Common myeloid progenitor, CD34-positive (primary cell): Measurements from ENCODE around the gene FRMD3.

Source experiments
- CTCF ChIA-PET: fragments of 350-600 bp; sonication (Branson Sonifier 250); formaldehyde crosslinking; loops from one replicate; lab custom pipeline; 2021; ENCODE audit warnings: antibody characterized with exemption; lab: Charles Lee
- POLR2A ChIA-PET: fragments of 350-600 bp; sonication (Branson Sonifier 250); formaldehyde crosslinking; loops from one replicate; lab custom pipeline; 2021; ENCODE audit warnings: antibody characterized with exemption; lab: Charles Lee
- DNase-seq, 3 donors: peaks; one replicate each; pipeline versions ENCODE4 v3.0.0 to v3.0.0-alpha.2; 2013
- H3K27ac ChIP-seq, 2 experiments: 1 replicate in 1 of 2; 2 replicates in 1 of 2; pipeline ENCODE4 v1.7.0; 2013; ENCODE audit warnings: inconsistent platforms in 2 of 2, low read length in 2 of 2, mild to moderate bottlenecking in 2 of 2, low read depth in 1 of 2, moderate library complexity in 1 of 2; ENCODE audit not compliant: severe bottlenecking in 2 of 2, insufficient read depth in 1 of 2, poor library complexity in 1 of 2
- H3K27me3 ChIP-seq, 5 experiments: replicated peaks in 2 of 5; 1 replicate in 3 of 5; 2 replicates in 2 of 5; pipeline versions ENCODE4 v1.6.1 to v1.7.0; 2013; ENCODE audit warnings: low read length in 4 of 5, mild to moderate bottlenecking in 2 of 5, moderate library complexity in 2 of 5, inconsistent platforms in 1 of 5; ENCODE audit not compliant: insufficient read depth in 5 of 5, control insufficient read depth in 4 of 5
- H3K36me3 ChIP-seq, 4 experiments: 1 replicate in 2 of 4; 2 replicates in 2 of 4; pipeline versions ENCODE4 v1.6.1 to v1.7.0; 2013; ENCODE audit warnings: low read length in 3 of 4, control low read depth in 1 of 4, mild to moderate bottlenecking in 1 of 4; ENCODE audit not compliant: control insufficient read depth in 4 of 4, insufficient read depth in 4 of 4
- H3K4me1 ChIP-seq, 4 experiments: 1 replicate in 3 of 4; 2 replicates in 1 of 4; pipeline versions ENCODE4 v1.6.1 to v1.7.1; 2013; ENCODE audit warnings: low read length in 3 of 4, mild to moderate bottlenecking in 3 of 4, control low read depth in 1 of 4, inconsistent platforms in 1 of 4, moderate library complexity in 1 of 4; ENCODE audit not compliant: control insufficient read depth in 4 of 4, insufficient read depth in 4 of 4; ENCODE audit errors: control extremely low read depth in 1 of 4
- H3K4me3 ChIP-seq, 7 experiments: 1 replicate in 4 of 7; 2 replicates in 3 of 7; pipeline versions ENCODE4 v1.5.1 to v1.7.0; 2013; ENCODE audit warnings: mild to moderate bottlenecking in 7 of 7, low read length in 6 of 7, moderate library complexity in 6 of 7, inconsistent platforms in 2 of 7, low read depth in 2 of 7, control low read depth in 1 of 7; ENCODE audit not compliant: insufficient read depth in 4 of 7, control insufficient read depth in 1 of 7; ENCODE audit errors: extremely low read depth in 1 of 7
- H3K9me3 ChIP-seq, 5 experiments: 1 replicate in 4 of 5; 2 replicates in 1 of 5; pipeline versions ENCODE4 v1.6.1 to v1.7.1; 2013; ENCODE audit warnings: low read length in 4 of 5, mild to moderate bottlenecking in 2 of 5, inconsistent platforms in 1 of 5, low read depth in 1 of 5, moderate library complexity in 1 of 5; ENCODE audit not compliant: control insufficient read depth in 4 of 5, insufficient read depth in 2 of 5; ENCODE audit errors: control extremely low read depth in 1 of 5
- WGBS: methylation state at CpG from one replicate; pipeline ENCODE4 v1.1.5; 2013; ENCODE audit not compliant: insufficient coverage; 5-methylcytosine and 5-hydroxymethylcytosine counted together

The FRMD3 gene

GRCh38 chr9:83459830-83460229 is 78.4 kb downstream of the FRMD3 start:
- Histone ChIP-seq H3K27ac (no peak overlapping the region), H3K4me3 (no peak overlapping the region), H3K4me1 (no peaks in the 10 kb centered on the region), H3K36me3 (no peaks in the 10 kb centered on the region), H3K27me3 (no peaks in the 10 kb centered on the region), H3K9me3 (peaks cover 0 to 4% (median 0%) of the 10 kb centered on the region in 5 experiments)
- ChIA-PET POLR2A (no interaction called here), CTCF (no interaction called here)
- WGBS: 95% methylated on average over 3 of the region's 4 CpGs
- DNase-seq: no peak

- no peaks in the 10 kb centered on the region for H3K36me3 ChIP-seq
- POLR2A ChIA-PET: no interaction called here
Measured at GRCh38 chr9:83458530-83458929, 79.7 kb downstream of the FRMD3 start.

GRCh38 chr9:83457005-83457404 is 81.2 kb downstream of the FRMD3 start:
- DNase-seq: no peak
- Histone ChIP-seq H3K4me3 (no peak overlapping the region), H3K27ac (no peak overlapping the region), H3K9me3 (peaks cover 0 to 4% (median 0%) of the 10 kb centered on the region in 5 experiments), H3K4me1 (no peaks in the 10 kb centered on the region), H3K27me3 (no peaks in the 10 kb centered on the region), H3K36me3 (no peaks in the 10 kb centered on the region)
- 100% methylated on average over 2 of the region's 3 CpGs for WGBS
- ChIA-PET CTCF (no interaction called here), POLR2A (no interaction called here)

More at GRCh38 chr9:83458530-83458929, 79.7 kb downstream of the FRMD3 start:
- WGBS: 100% methylated on average over 1 of the region's 2 CpGs
- Histone ChIP-seq H3K9me3 (peaks cover 0 to 4% (median 0%) of the 10 kb centered on the region in 5 experiments), H3K27me3 (no peaks in the 10 kb centered on the region), H3K4me3 (no peak overlapping the region), H3K4me1 (no peaks in the 10 kb centered on the region), H3K27ac (no peak overlapping the region)
- CTCF ChIA-PET: no interaction called here
- no peak for DNase-seq

GRCh38 chr9:83456226-83456625 is 82.0 kb downstream of the FRMD3 start:
- no CpG with 5 or more reads among the region's 2 CpGs for WGBS
- Histone ChIP-seq H3K27ac (no peak overlapping the region), H3K27me3 (no peaks in the 10 kb centered on the region), H3K9me3 (peaks cover 0 to 2% (median 0%) of the 10 kb centered on the region in 5 experiments), H3K4me1 (no peaks in the 10 kb centered on the region), H3K36me3 (no peaks in the 10 kb centered on the region), H3K4me3 (no peak overlapping the region)
- POLR2A ChIA-PET: no interaction called here
- DNase-seq: no peak
- CTCF ChIA-PET: no interaction called here

- Histone ChIP-seq H3K36me3 (no peaks in the 10 kb centered on the region), H3K27ac (no peak overlapping the region), H3K4me3 (no peak overlapping the region), H3K4me1 (no peaks in the 10 kb centered on the region), H3K27me3 (no peaks in the 10 kb centered on the region), H3K9me3 (no peaks in the 10 kb centered on the region)
- ChIA-PET POLR2A (no interaction called here), CTCF (no interaction called here)
- DNase-seq: no peak
Measured at GRCh38 chr9:83454076-83454475, 84.1 kb downstream of the FRMD3 start.

- no peaks in the 10 kb centered on the region for H3K9me3 ChIP-seq
- H3K4me1 ChIP-seq: no peaks in the 10 kb centered on the region
- POLR2A ChIA-PET: no interaction called here
- no peak for DNase-seq
- H3K27ac ChIP-seq: no peak overlapping the region
- no peak overlapping the region for H3K4me3 ChIP-seq
- no peaks in the 10 kb centered on the region for H3K27me3 ChIP-seq
- H3K36me3 ChIP-seq: no peaks in the 10 kb centered on the region
- 81% methylated on average over 2 of the region's 4 CpGs for WGBS
- CTCF ChIA-PET: no interaction called here
Measured at GRCh38 chr9:83451308-83451707, 86.9 kb downstream of the FRMD3 start.

GRCh38 chr9:83449983-83450382 is 88.2 kb downstream of the FRMD3 start:
- 63% methylated on average over 5 of the region's 6 CpGs for WGBS
- no peak overlapping the region for H3K4me3 ChIP-seq
- H3K36me3 ChIP-seq: no peaks in the 10 kb centered on the region
- no peak overlapping the region for H3K27ac ChIP-seq
- no peaks in the 10 kb centered on the region for H3K4me1 ChIP-seq
- no peaks in the 10 kb centered on the region for H3K9me3 ChIP-seq
- ChIA-PET POLR2A (no interaction called here), CTCF (no interaction called here)
- no peak for DNase-seq
- no peaks in the 10 kb centered on the region for H3K27me3 ChIP-seq
